HG03354 (cell line): ENCODE results near the gene PROC.
A peak's percentile ranks its signal among the peaks of the same experiment; 100 is the strongest.
"Not testable (repeated sequence)": the region's sequence is repeated elsewhere in the genome, so short reads cannot be mapped to it uniquely, and the experiment has no call there.

Source experiments
- ATAC-seq: cut with Tn5 transposase; IDR thresholded peaks from one replicate; pipeline ENCODE4 v1.9.1; 2021; ENCODE audit warnings: mild to moderate bottlenecking; ENCODE audit not compliant: unreplicated experiment, poor library complexity, severe bottlenecking

Gene PROC

GRCh38 chr2:127392828-127393578 lies 25.2 kb upstream of the PROC start:
- ATAC-seq: no peak

GRCh38 chr2:127394492-127394891 lies 23.7 kb upstream of the PROC start:
- no peak for ATAC-seq

- ATAC-seq: peak; percentile 15
Observed at GRCh38 chr2:127397568-127398238, 20.5 kb upstream of the PROC start.

DNA sequence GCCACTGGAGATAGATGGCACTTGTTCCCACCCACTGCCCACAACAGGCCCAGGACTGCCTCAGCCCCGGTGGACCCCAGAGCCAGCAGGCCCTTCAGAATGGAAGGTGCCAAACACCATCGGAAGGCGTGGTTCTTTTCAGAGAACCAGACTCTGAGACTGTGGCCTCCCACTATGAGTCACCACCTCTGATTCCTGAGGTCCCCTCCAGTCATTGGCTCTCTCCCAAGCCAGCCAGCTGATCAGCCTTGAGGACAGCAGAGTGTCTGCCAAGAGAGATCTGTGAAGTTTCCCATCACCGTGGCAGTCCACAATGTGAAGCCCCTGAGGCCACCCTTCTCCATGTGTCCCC lies 20.0 kb upstream of the PROC start:
- ATAC-seq: peak; percentile 90

DNA sequence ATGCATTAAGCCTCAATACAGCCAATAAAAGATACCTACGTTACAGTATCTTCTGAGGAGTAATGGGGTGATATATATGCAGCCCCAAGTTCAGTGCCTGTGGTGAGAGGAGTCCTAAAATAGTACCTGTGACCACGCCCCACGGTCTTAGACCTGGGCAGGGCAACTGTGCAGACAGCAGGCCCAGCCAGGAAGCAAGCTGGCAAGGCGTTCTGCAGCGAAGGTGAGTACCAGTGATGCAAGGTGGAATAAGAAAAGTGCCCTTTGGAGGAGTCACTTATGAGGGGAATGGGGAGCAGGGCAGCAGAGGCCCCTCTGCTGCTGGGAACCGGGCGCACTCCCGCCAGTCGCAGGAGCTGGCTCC lies 17.7 kb upstream of the PROC start:
- ATAC-seq: no peak

- ATAC-seq: no peak
Observed at GRCh38 chr2:127400897-127401756, 17.1 kb upstream of the PROC start.

DNA sequence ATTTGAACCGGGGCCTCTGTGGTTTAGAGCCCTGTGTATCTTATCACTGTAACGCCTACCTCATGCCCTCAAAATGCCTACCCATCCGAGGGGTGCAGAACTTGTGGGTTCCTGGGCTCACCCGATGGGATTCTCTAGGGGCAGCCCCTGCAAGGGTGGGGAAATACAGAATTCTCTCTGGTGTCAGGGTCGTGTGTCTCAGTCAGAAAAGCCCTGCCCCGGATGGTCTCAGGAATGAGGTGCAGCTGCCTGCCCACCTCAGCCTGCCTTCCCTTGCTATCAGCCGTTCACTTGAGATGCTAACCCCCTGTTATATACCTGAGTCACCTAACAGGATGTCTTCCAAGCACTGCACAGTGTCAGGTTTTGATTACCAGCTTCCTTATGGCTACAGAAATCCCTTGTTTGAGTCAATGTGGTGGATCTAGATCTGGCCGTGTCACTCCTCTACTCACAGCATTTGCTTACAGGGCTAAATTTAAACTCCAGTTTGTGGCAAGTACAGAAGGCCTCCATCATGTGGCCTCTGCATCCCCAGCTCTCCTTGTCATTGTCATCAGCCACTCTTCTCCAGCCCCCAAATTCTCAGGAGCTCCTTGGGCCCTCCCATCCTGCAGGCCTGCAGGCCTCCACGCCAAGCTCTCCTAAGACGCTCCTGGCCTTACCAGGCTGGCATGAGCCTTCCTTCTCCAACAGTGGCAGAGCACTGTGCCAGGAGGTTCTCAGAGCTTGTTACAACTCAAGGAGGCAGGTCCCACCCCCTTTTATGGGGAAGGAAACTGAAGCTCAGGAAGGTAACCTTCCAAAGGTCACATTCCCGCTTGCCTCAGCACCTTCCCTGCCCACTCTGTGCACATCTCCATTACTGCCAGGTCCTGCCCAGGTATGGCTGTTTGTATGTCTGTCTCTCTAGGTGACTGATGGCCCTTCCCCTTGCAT lies 16.2 kb upstream of the PROC start:
- no peak for ATAC-seq

DNA sequence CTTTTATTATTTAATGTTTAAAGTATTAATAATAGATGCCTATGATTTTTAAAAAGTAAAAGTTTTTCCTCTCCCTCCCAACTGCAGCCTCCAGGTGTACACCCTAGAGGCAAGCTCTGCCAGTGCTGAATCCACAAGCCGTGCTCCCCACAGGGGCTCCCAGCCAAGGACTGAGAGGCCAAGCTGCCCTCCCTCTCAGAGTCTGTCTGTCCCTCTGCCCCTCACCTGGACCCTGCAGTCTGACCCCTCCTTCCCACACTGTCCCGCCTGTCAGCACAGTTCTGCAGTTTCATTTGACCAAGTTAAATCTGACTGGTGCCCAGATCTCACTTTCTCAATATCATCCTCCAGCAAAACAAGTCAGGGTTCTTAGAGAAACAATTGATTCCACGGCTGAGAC lies 14.8 kb upstream of the PROC start:
- ATAC-seq: no peak

DNA sequence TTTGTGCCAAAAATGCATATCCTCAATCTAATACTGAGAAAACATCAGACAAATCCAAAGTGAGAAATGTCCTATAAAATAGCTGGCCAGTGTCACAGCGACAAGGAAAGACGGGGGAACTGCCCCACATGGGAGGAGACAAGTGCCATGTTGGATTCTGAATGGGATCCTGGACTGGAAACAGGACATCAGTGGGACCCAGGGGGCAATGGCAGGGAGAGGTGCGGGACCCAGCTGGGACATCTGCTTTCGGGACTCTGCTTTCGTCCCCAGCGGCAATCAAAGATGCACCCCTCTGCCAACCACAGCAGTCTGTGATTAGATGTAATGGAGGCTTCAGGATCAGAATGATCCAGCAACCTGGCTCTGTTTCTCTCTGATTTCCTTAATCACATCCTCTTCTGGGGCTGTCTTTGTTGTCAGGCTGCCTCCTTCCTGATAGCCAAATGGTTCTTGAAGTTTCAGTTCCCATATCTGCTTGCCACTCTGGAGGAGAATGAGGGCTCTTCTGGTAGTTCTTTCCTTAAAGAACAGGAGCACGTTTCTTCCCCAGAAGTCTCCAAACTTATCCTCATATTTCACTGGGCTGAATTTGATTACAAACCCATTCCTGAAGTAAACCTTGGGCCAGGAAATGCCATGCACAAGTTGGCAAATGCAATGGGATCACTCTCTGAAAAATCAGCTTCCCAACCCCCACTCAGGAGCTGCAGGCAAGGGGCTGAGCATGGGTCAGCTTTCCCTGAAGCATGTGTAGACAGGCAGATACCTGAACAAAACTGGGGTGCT lies 13.6 kb upstream of the PROC start:
- no peak for ATAC-seq

DNA sequence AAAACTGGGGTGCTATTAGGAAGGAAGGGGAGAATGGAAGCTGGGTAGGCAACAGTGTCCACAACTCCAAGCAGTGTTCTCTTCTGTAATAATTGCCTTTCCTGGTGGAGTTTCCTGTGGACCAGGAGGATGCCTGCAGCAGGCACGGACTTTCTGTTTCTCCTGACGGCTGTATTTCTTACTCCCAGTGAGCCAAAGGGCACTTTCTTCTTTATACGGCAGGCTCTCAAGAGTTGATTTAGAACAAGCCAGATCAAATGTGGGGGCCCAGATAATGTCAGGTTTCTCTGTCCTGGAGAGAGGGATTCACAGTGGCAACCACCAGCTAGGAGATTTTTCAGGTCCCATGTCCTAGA lies 13.0 kb upstream of the PROC start:
- no peak for ATAC-seq

- ATAC-seq: no peak
Observed at GRCh38 chr2:127406454-127406853, 11.8 kb upstream of the PROC start.

GRCh38 chr2:127407091-127407490 lies 11.1 kb upstream of the PROC start:
- ATAC-seq: no peak

GRCh38 chr2:127407661-127408003 lies 10.6 kb upstream of the PROC start:
- ATAC-seq: no peak

- ATAC-seq: peak; percentile 73
Observed at GRCh38 chr2:127408004-127408806, 10.0 kb upstream of the PROC start.

GRCh38 chr2:127408807-127409099 lies 9.5 kb upstream of the PROC start:
- ATAC-seq: no peak

- ATAC-seq: not testable (repeated sequence)
Observed at GRCh38 chr2:127409716-127410115, 8.5 kb upstream of the PROC start.

- peak; percentile 62 for ATAC-seq
Observed at GRCh38 chr2:127410871-127411652, 7.2 kb upstream of the PROC start.
